ENCODE results near the gene PRDM5.
"Not testable (repeated sequence)": the region's sequence is repeated elsewhere in the genome, so short reads cannot be mapped to it uniquely, and the experiment has no call there.

PRDM5 gene

GRCh38 chr4:120691536-120691935 is 231.0 kb downstream of the PRDM5 start:
- no peak for DNase-seq

- no peak for DNase-seq
Measured at GRCh38 chr4:120691106-120691505, 231.4 kb downstream of the PRDM5 start.

- DNase-seq = no peak
Measured at GRCh38 chr4:120688791-120689190, 233.7 kb downstream of the PRDM5 start.

- DNase-seq = no peak
Measured at GRCh38 chr4:120685756-120686278, 236.7 kb downstream of the PRDM5 start.

- no peak for DNase-seq
Measured at GRCh38 chr4:120683897-120684540, 238.5 kb downstream of the PRDM5 start.

- no peak for DNase-seq
Measured at GRCh38 chr4:120682981-120683380, 239.5 kb downstream of the PRDM5 start.

GRCh38 chr4:120680647-120681228 is 241.8 kb downstream of the PRDM5 start:
- no peak for DNase-seq

- DNase-seq = no peak
Measured at GRCh38 chr4:120673696-120674095, 248.8 kb downstream of the PRDM5 start.

GRCh38 chr4:120672558-120673147 is 249.9 kb downstream of the PRDM5 start:
- no peak for DNase-seq

GRCh38 chr4:120672076-120672475 is 250.4 kb downstream of the PRDM5 start:
- DNase-seq = no peak

- DNase-seq = no peak
Measured at GRCh38 chr4:120671538-120671937, 251.0 kb downstream of the PRDM5 start.

GRCh38 chr4:120667102-120667501 is 255.4 kb downstream of the PRDM5 start:
- no peak for DNase-seq

- DNase-seq = no peak
Measured at GRCh38 chr4:120664851-120665250, 257.7 kb downstream of the PRDM5 start.

- no peak for DNase-seq
Measured at GRCh38 chr4:120659616-120660170, 262.8 kb downstream of the PRDM5 start.

GRCh38 chr4:120658772-120659171 is 263.8 kb downstream of the PRDM5 start:
- no peak for DNase-seq

GRCh38 chr4:120653804-120654573 is 268.5 kb downstream of the PRDM5 start:
- DNase-seq = no peak

GRCh38 chr4:120648336-120648735 is 274.2 kb downstream of the PRDM5 start:
- not testable (repeated sequence) for DNase-seq
